ENCODE results near the gene OR4A15.

Gene OR4A15

DNA sequence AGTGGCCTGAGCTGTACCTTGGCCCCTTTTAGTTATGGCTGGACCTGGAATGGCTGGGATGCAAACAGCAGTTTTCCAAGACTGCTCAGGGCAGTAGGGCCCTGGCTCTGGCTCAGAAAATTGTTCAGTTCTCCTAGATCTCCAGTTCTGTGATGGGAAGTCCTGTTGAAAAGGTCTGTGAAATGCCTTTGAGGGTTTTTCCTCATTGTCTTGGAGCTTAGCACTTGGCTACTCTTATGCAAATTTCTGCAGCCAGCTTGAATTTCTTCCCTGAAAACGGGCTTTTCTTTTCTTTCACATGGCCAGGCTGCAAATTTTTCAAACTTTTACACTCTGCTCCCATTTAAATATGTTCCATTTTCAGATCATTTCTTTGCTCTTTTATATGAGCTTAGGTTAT, 33.2 kb downstream of the OR4A15 start:
- TF ChIP-seq ZBTB7A (IDR thresholded peaks at IDR 0.05; ENCODE audit: low read depth) (no peak), TAF1 (IDR thresholded peaks at IDR 0.05; ENCODE audit: low read depth) (no peak), CEBPB (IDR thresholded peaks at IDR 0.05) (no peak), YY1 (IDR thresholded peaks at IDR 0.05; ENCODE audit: low read depth) (no peak), TCF12 (IDR thresholded peaks at IDR 0.05; ENCODE audit: low read depth) (no peak)
